Measurements from ENCODE around the gene PARD3. TPM values are rescaled to one million over a fixed set of nuclear protein-coding genes. Genes with fewer than 3 reads are reported as not detected.

The PARD3 gene
- total RNA-seq, 1 experiment from 2014 or later = 57.4 TPM

GRCh38 chr10:34251177-34251576 is 563.9 kb downstream of the PARD3 start:
- Histone ChIP-seq H2AFZ (no peak overlapping the region), H3K9me3 (ENCODE audit: insufficient read depth, low read depth) (no peaks in the 10 kb centered on the region), H3K79me2 (ENCODE audit: low read depth) (no peaks in the 10 kb centered on the region), H3K9me2 (ENCODE audit: insufficient read depth) (no peaks in the 10 kb centered on the region), H3K27ac (no peak overlapping the region), H3K27me3 (ENCODE audit: insufficient read depth, low read depth) (no peaks in the 10 kb centered on the region), H4K20me1 (ENCODE audit: insufficient read depth) (no peaks in the 10 kb centered on the region), H3K4me1 (replicated peaks; ENCODE audit: insufficient read depth) (peaks cover 11% of the 10 kb centered on the region; the same call in 1 of the 2 replicates), H3K4me3 (no peak overlapping the region), H3F3A (ENCODE audit: insufficient read depth, low read depth) (0 out of 2 replicates have a peak, but pooled peaks cover 3% of the 10 kb centered on the region), H3K36me3 (ENCODE audit: low read depth) (no peaks in the 10 kb centered on the region), H3K4me2 (no peak overlapping the region)
- TF ChIP-seq CTCF (conservative IDR thresholded peaks at IDR 0.05) (no peak), EZH2 (IDR thresholded peaks at IDR 0.05; ENCODE audit: low read depth) (no peak)
- BruUV-seq (replicated peaks) = no TSS peak
- POLR2A ChIA-PET (ENCODE audit: unreplicated experiment) = no interaction called here
- CTCF ChIA-PET = no interaction called here
- intact Hi-C loops (cut with micrococcal nuclease; ENCODE audit: unreplicated experiment) = no loop called here
- no peak for DNase-seq

- no peak overlapping the region for H3K4me3 ChIP-seq
- no peak overlapping the region for H2AFZ ChIP-seq
- no peaks in the 10 kb centered on the region for H3K27me3 ChIP-seq (ENCODE audit: insufficient read depth, low read depth)
- H3K9me2 ChIP-seq (ENCODE audit: insufficient read depth) = no peaks in the 10 kb centered on the region
- intact Hi-C loops (cut with micrococcal nuclease; ENCODE audit: unreplicated experiment) = no loop called here
- no peak for DNase-seq
- ChIA-PET CTCF (interaction anchor here (0.6 to 0.7 kb wide), 2 partner anchors 137 to 1942 kb away, joined by 3 to 4 read pairs; no protein-coding TSS in a partner anchor), POLR2A (ENCODE audit: unreplicated experiment) (no interaction called here)
- H3K27ac ChIP-seq = no peak overlapping the region
- H3K4me2 ChIP-seq = no peak overlapping the region
- H3K9me3 ChIP-seq (ENCODE audit: insufficient read depth, low read depth) = no peaks in the 10 kb centered on the region
- H3F3A ChIP-seq (ENCODE audit: insufficient read depth, low read depth) = 0 out of 2 replicates have a peak, but pooled peaks cover 3% of the 10 kb centered on the region
- no peaks in the 10 kb centered on the region for H3K79me2 ChIP-seq (ENCODE audit: low read depth)
- no peaks in the 10 kb centered on the region for H4K20me1 ChIP-seq (ENCODE audit: insufficient read depth)
- no TSS peak for BruUV-seq (replicated peaks)
- no peaks in the 10 kb centered on the region for H3K36me3 ChIP-seq (ENCODE audit: low read depth)
- peaks cover 11% of the 10 kb centered on the region; the same call in 1 of the 2 replicates for H3K4me1 ChIP-seq (replicated peaks; ENCODE audit: insufficient read depth)
- no peak for TF ChIP-seq CTCF (conservative IDR thresholded peaks at IDR 0.05)
- no peak for TF ChIP-seq EZH2 (IDR thresholded peaks at IDR 0.05; ENCODE audit: low read depth)
These were observed 564.4 kb downstream of the PARD3 start for GRCh38 chr10:34250722-34251121.

GRCh38 chr10:34249634-34250033 is 565.5 kb downstream of the PARD3 start:
- BruUV-seq (replicated peaks) = no TSS peak
- H3K27ac ChIP-seq = no peak overlapping the region
- no peak for TF ChIP-seq CTCF (conservative IDR thresholded peaks at IDR 0.05)
- no peak for TF ChIP-seq EZH2 (IDR thresholded peaks at IDR 0.05; ENCODE audit: low read depth)
- no peak for DNase-seq
- H2AFZ ChIP-seq = no peak overlapping the region
- no peak overlapping the region for H3K4me2 ChIP-seq
- H3K4me3 ChIP-seq = no peak overlapping the region
- no peaks in the 10 kb centered on the region for H4K20me1 ChIP-seq (ENCODE audit: insufficient read depth)
- H3K27me3 ChIP-seq (ENCODE audit: insufficient read depth, low read depth) = no peaks in the 10 kb centered on the region
- H3K4me1 ChIP-seq (replicated peaks; ENCODE audit: insufficient read depth) = peaks cover 2% of the 10 kb centered on the region; the same call in 1 of the 2 replicates
- H3K9me2 ChIP-seq (ENCODE audit: insufficient read depth) = no peaks in the 10 kb centered on the region
- H3K9me3 ChIP-seq (ENCODE audit: insufficient read depth, low read depth) = no peaks in the 10 kb centered on the region
- intact Hi-C loops (cut with micrococcal nuclease; ENCODE audit: unreplicated experiment) = no loop called here
- ChIA-PET CTCF (interaction anchor here (0.6 kb wide), 1 partner anchor 21 kb away, joined by 6 read pairs; no protein-coding TSS in a partner anchor), POLR2A (ENCODE audit: unreplicated experiment) (interaction anchor here (0.6 kb wide), 1 partner anchor 1462 kb away, joined by 5 read pairs; no protein-coding TSS in a partner anchor)
- no peaks in the 10 kb centered on the region for H3K36me3 ChIP-seq (ENCODE audit: low read depth)
- H3F3A ChIP-seq (ENCODE audit: insufficient read depth, low read depth) = no peaks in the 10 kb centered on the region
- H3K79me2 ChIP-seq (ENCODE audit: low read depth) = no peaks in the 10 kb centered on the region
